Measurements from ENCODE around the gene BMAL1. TPM values are rescaled to one million over a fixed set of nuclear protein-coding genes. Genes with fewer than 3 reads are reported as not detected.

BMAL1 gene
- polyA plus RNA-seq, 3 donors from 2014 or later, result 20.2 to 29.6 (median 20.2) TPM

GRCh38 chr11:13349581-13349980 lies 72.0 kb downstream of the BMAL1 start:
- Mint-ChIP-seq H3K4me1 (peaks cover 51 to 78% of the 10 kb centered on the region in 2 donors), H3K27ac (peak overlapping the region in 4 of 6 donors; percentile 21 to 48 (median 43)), H3K36me3 (peaks cover 0 to 15% (median 4%) of the 10 kb centered on the region in 3 donors), H3K4me3 (no peak overlapping the region), H3K9me3 (no peaks in the 10 kb centered on the region), H3K27me3 (ENCODE audit: low read depth in 3 of 3) (peaks cover 0 to 2% (median 0%) of the 10 kb centered on the region in 3 donors)
- DNase-seq, result no peak

DNA sequence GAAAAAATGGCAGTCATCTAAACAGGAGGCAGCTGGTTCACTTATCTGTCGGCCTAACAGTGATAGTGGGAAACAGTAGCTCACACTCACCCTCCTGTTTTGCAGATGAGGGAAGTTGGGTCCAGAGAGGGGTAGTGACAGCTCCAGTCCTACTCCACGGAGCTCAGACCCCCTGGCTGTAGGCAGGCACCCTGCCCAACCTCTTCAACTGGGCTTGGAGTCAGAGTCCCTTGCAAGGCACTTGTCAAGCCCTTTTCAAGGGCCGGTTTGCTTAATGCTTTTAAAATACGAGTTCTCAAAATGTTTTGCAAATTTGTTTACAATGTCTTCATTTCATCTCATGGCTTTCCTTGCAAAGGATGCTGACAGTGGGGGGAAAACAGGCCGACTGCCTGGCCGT lies 75.1 kb downstream of the BMAL1 start:
- H3K9me3 Mint-ChIP-seq, result no peaks in the 10 kb centered on the region
- H3K27me3 Mint-ChIP-seq (ENCODE audit: low read depth in 3 of 3), result peaks cover 0 to 2% (median 2%) of the 10 kb centered on the region in 3 donors
- peak overlapping the region in 2 of 6 donors; percentile 32 to 52 for H3K27ac Mint-ChIP-seq
- H3K4me3 Mint-ChIP-seq, result no peak overlapping the region
- H3K36me3 Mint-ChIP-seq, result peaks cover 4 to 25% (median 11%) of the 10 kb centered on the region in 3 donors
- H3K4me1 Mint-ChIP-seq, result peaks cover 26 to 48% of the 10 kb centered on the region in 2 donors
- no peak for DNase-seq

DNA sequence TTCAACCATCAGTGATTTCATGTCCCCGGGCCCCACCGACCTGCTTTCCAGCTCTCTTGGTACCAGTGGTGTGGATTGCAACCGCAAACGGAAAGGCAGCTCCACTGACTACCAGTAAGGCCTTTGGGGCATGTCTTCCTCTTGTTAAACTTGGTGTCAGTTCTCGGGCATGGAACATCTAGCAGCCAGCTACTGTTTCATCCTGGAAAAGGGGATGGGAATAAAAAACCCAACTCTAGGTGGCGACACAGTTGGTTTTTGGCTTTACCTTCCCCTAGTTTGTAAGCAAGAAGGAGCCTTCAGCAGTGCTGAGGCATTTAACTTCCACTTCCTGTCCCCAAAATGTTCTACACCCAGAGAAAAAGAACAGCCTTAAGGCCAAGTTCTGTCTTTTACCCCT lies 76.7 kb downstream of the BMAL1 start:
- Mint-ChIP-seq H3K9me3 (no peaks in the 10 kb centered on the region), H3K36me3 (peaks cover 4 to 33% (median 17%) of the 10 kb centered on the region in 3 donors), H3K27ac (peak overlapping the region in 2 of 6 donors; percentile 26 to 66), H3K4me1 (peaks cover 13 to 32% of the 10 kb centered on the region in 2 donors), H3K4me3 (no peak overlapping the region), H3K27me3 (ENCODE audit: low read depth in 3 of 3) (peaks cover 0 to 2% (median 2%) of the 10 kb centered on the region in 3 donors)
- no peak for DNase-seq

- Mint-ChIP-seq H3K36me3 (peaks cover 4 to 32% (median 22%) of the 10 kb centered on the region in 3 donors), H3K4me3 (no peak overlapping the region), H3K9me3 (no peaks in the 10 kb centered on the region), H3K27ac (peak overlapping the region in 3 of 6 donors; percentile 40 to 66 (median 42)), H3K4me1 (peaks cover 9 to 24% of the 10 kb centered on the region in 2 donors), H3K27me3 (ENCODE audit: low read depth in 3 of 3) (peaks cover 0 to 2% (median 2%) of the 10 kb centered on the region in 3 donors)
- no peak for DNase-seq
Observed at GRCh38 chr11:13355191-13355590, 77.6 kb downstream of the BMAL1 start.

GRCh38 chr11:13357232-13357631 lies 79.6 kb downstream of the BMAL1 start:
- Mint-ChIP-seq H3K9me3 (no peaks in the 10 kb centered on the region), H3K36me3 (peaks cover 7 to 37% (median 32%) of the 10 kb centered on the region in 3 donors)

DNA sequence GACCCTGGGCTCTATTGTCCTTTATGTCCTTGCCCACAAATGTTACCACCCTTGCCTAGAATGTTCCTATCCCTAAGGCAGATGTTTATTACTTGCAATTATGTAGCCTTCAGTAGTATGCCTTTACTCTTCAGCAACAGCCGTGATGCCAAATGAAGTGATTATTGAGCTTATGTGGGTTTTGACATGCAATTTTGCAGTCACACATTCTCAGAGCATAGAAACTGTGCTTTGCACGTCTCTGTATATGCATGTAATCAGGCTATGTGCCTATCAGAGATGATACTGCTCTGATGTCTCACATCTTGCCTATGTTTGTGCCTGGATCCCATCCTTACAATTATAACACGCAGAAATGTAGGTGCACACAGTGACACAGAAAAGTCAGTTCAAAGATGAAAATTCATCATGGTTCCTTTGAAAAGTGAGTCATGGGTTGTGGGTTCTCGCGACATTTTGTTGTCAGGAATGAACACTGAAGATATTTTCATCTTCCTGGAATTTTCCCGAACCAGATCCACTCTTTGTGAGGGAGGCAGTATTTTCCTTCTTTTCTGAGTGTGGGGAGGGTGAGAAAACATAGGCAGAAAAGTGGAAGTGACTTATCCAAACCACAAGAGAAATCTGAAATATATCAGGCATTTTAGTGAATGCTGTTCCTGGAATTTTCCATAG lies 81.1 kb downstream of the BMAL1 start:
- no peak for DNase-seq
- Mint-ChIP-seq H3K4me3 (no peak overlapping the region), H3K27me3 (ENCODE audit: low read depth in 3 of 3) (peaks cover 0 to 2% (median 0%) of the 10 kb centered on the region in 3 donors), H3K36me3 (peaks cover 8 to 46% (median 34%) of the 10 kb centered on the region in 3 donors), H3K4me1 (peaks cover 0 to 3% of the 10 kb centered on the region in 2 donors), H3K27ac (no peak overlapping the region), H3K9me3 (no peaks in the 10 kb centered on the region)

More at GRCh38 chr11:13357232-13357631, 79.6 kb downstream of the BMAL1 start:
- no peak overlapping the region for H3K27ac Mint-ChIP-seq
- peaks cover 3 to 8% of the 10 kb centered on the region in 2 donors for H3K4me1 Mint-ChIP-seq
- DNase-seq, result no peak
- no peak overlapping the region for H3K4me3 Mint-ChIP-seq
- peaks cover 0 to 2% (median 0%) of the 10 kb centered on the region in 3 donors for H3K27me3 Mint-ChIP-seq (ENCODE audit: low read depth in 3 of 3)

GRCh38 chr11:13362596-13363109 lies 85.1 kb downstream of the BMAL1 start:
- no peak overlapping the region for H3K4me3 Mint-ChIP-seq
- H3K9me3 Mint-ChIP-seq, result no peaks in the 10 kb centered on the region
- no peak for DNase-seq
- peaks cover 3 to 9% of the 10 kb centered on the region in 2 donors for H3K4me1 Mint-ChIP-seq
- H3K36me3 Mint-ChIP-seq, result peaks cover 7 to 55% (median 32%) of the 10 kb centered on the region in 3 donors
- no peaks in the 10 kb centered on the region for H3K27me3 Mint-ChIP-seq (ENCODE audit: low read depth in 3 of 3)
- H3K27ac Mint-ChIP-seq, result peak overlapping the region in 1 of 6 donors; percentile 7

- Mint-ChIP-seq H3K27me3 (ENCODE audit: low read depth in 3 of 3) (peaks cover 0 to 10% (median 0%) of the 10 kb centered on the region in 3 donors), H3K4me1 (peaks cover 3 to 9% of the 10 kb centered on the region in 2 donors), H3K27ac (peak overlapping the region in 4 of 6 donors; percentile 7 to 60 (median 48)), H3K9me3 (no peaks in the 10 kb centered on the region), H3K36me3 (peaks cover 12 to 59% (median 35%) of the 10 kb centered on the region in 3 donors), H3K4me3 (no peak overlapping the region)
- DNase-seq, result no peak
Observed at GRCh38 chr11:13364388-13364787, 86.8 kb downstream of the BMAL1 start.

DNA sequence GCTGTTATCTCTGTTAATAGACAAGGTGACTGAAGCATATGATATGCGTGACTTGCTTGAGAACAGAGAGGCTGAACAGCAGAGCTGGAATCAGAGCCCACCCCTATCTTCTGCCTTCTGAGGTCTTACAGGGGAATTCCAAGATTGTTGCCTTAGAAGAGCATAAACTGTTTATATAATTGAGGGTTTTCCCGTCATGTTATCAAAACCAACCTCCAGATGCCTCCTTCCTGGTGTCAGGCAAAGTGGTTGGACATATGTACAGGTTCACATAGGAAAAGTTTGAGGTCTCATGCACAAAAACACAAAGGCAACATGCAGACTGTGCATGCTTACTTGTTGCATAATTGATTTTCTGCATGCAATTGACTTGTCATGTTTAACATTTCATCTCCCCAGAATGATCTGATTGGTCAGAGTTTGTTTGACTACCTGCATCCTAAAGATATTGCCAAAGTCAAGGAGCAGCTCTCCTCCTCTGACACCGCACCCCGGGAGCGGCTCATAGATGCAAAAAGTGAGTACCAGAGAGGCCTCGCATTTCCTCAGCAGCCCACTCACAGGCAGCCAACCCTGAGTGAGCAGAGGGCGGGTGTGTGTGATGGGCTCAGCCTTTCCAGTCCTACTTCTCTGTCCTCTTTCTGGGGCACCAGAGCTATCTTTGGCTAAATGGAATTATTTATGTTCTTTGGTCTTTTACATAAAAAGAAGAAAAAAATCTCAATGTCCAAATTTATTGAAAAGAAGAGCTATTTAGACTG lies 88.9 kb downstream of the BMAL1 start:
- Mint-ChIP-seq H3K27ac (peak overlapping the region in 1 of 6 donors; percentile 24), H3K27me3 (ENCODE audit: low read depth in 3 of 3) (peaks cover 0 to 11% (median 0%) of the 10 kb centered on the region in 3 donors), H3K4me1 (peaks cover 0 to 9% of the 10 kb centered on the region in 2 donors), H3K9me3 (no peaks in the 10 kb centered on the region), H3K36me3 (peaks cover 12 to 43% (median 18%) of the 10 kb centered on the region in 3 donors), H3K4me3 (no peak overlapping the region)
- no peak for DNase-seq

- Mint-ChIP-seq H3K4me1 (peaks cover 0 to 9% of the 10 kb centered on the region in 2 donors), H3K27ac (no peak overlapping the region), H3K27me3 (ENCODE audit: low read depth in 3 of 3) (peaks cover 0 to 11% (median 0%) of the 10 kb centered on the region in 3 donors), H3K36me3 (peaks cover 10 to 41% (median 17%) of the 10 kb centered on the region in 3 donors), H3K9me3 (no peaks in the 10 kb centered on the region), H3K4me3 (no peak overlapping the region)
- DNase-seq, result no peak
Observed at GRCh38 chr11:13367115-13367514, 89.5 kb downstream of the BMAL1 start.

GRCh38 chr11:13368041-13368446 lies 90.5 kb downstream of the BMAL1 start:
- peaks cover 8 to 39% (median 14%) of the 10 kb centered on the region in 3 donors for H3K36me3 Mint-ChIP-seq
- H3K9me3 Mint-ChIP-seq, result no peaks in the 10 kb centered on the region
- no peak overlapping the region for H3K4me3 Mint-ChIP-seq

GRCh38 chr11:13373216-13373615 lies 95.6 kb downstream of the BMAL1 start:
- H3K4me1 Mint-ChIP-seq, result peaks cover 0 to 9% of the 10 kb centered on the region in 2 donors
- peaks cover 1 to 16% (median 15%) of the 10 kb centered on the region in 3 donors for H3K27me3 Mint-ChIP-seq (ENCODE audit: low read depth in 3 of 3)
- peaks cover 25 to 43% (median 29%) of the 10 kb centered on the region in 3 donors for H3K36me3 Mint-ChIP-seq
- no peak for DNase-seq
- H3K9me3 Mint-ChIP-seq, result no peaks in the 10 kb centered on the region
- no peak overlapping the region for H3K4me3 Mint-ChIP-seq
- H3K27ac Mint-ChIP-seq, result peak overlapping the region in 1 of 6 donors; percentile 16

More at GRCh38 chr11:13368041-13368446, 90.5 kb downstream of the BMAL1 start:
- H3K27ac Mint-ChIP-seq, result peak overlapping the region in 3 of 6 donors; percentile 28 to 56 (median 51)
- H3K4me1 Mint-ChIP-seq, result peaks cover 0 to 9% of the 10 kb centered on the region in 2 donors
- H3K27me3 Mint-ChIP-seq (ENCODE audit: low read depth in 3 of 3), result peaks cover 0 to 11% (median 0%) of the 10 kb centered on the region in 3 donors
- DNase-seq, result no peak

DNA sequence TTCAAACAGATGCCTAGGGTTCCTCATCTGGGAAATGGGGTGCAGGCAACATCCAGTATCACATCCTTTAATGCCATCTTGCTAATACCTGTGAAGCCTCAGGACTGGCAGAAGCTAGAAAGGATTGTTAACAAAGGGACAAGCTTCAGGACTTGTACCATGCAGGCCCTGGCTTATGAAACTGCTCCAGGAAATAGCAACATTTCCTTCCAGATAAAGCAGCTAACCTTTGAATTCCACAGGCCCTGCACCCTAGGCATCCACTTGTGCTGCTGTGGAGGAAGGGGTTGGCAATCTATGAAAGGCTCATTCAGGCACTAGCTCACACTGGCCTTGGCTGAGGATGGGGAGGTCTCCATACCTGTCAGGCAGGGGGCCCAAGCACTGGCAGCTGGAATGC lies 98.2 kb downstream of the BMAL1 start:
- Mint-ChIP-seq H3K36me3 (peaks cover 34 to 54% (median 34%) of the 10 kb centered on the region in 3 donors), H3K27ac (peak overlapping the region in 2 of 6 donors; percentile 10 to 68), H3K4me3 (no peak overlapping the region), H3K4me1 (peaks cover 0 to 9% of the 10 kb centered on the region in 2 donors), H3K27me3 (ENCODE audit: low read depth in 3 of 3) (peaks cover 1 to 20% (median 6%) of the 10 kb centered on the region in 3 donors), H3K9me3 (no peaks in the 10 kb centered on the region)
- no peak for DNase-seq
